KBM-7 (cell line): ENCODE results near the gene PTCRA.
"Not testable (repeated sequence)": the region's sequence is repeated elsewhere in the genome, so short reads cannot be mapped to it uniquely, and the experiment has no call there.

Experiments used
- DNase-seq: peaks from one replicate; pipeline ENCODE4 v3.0.0-alpha.2; 2015
- in situ Hi-C: fragments of 300-500 bp; cut with MboI; formaldehyde crosslinking; loops from 2 replicates; pipeline ENCODE4 v1.14.3; 2020; ENCODE audit warnings: low sequenced_read_pairs, low pct_unique_long_range_greater_than_20kb, mixed read lengths

Gene PTCRA

DNA sequence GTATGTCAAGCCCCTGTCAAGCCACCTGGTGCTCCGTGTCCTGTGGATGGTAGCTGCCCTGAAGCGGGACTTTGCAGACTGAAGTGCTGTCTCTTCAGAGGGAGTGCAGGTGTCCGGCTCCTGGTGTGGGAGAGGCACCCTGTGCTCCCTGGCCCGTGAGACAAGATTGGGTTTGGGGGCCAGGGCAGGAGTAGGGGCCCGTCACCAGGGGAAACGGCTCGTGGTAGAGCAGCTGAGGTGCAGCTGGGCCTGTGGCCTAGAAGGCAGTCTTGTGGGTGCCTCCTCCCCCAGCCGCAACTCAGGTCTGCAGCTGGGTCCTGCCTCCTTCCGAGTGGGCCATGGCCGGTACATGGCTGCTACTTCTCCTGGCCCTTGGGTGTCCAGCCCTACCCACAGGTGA, at the start of gene PTCRA:
Gene PTCRA (plus strand): TSS at position 322 of the 400 bp plus-strand sequence. CDS start 17 bp downstream, at position 339.
- no peak for DNase-seq
- in situ Hi-C loops: no loop called here

- no peak for DNase-seq
- in situ Hi-C loops: loop anchor here (25.0 kb wide), 1 partner anchor 208 kb away; no protein-coding TSS in a partner anchor
These were observed 45.5 kb upstream of the PTCRA start for GRCh38 chr6:42870145-42870936.

DNA sequence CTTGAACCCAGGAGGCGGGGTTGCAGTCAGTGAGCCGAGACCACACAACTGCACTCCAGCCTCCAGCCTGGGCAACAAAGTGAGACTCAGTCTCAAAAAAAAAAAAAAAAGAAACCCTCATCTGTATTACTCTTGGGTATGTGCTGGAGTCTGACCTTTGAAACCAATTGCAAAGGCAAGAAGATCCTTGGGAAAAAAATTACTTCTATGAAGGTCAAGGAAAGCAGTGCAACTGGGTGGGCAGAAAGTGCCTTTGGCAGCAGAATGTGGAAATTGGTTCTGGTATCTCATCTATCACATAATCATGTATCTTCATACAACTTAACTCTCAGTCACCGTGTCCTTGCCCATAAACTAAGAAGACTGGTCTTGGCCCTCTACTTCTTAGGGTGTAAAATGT, 44.1 kb upstream of the PTCRA start:
- in situ Hi-C loops: loop anchor here (25.0 kb wide), 1 partner anchor 209 kb away; no protein-coding TSS in a partner anchor
- DNase-seq: no peak

DNA sequence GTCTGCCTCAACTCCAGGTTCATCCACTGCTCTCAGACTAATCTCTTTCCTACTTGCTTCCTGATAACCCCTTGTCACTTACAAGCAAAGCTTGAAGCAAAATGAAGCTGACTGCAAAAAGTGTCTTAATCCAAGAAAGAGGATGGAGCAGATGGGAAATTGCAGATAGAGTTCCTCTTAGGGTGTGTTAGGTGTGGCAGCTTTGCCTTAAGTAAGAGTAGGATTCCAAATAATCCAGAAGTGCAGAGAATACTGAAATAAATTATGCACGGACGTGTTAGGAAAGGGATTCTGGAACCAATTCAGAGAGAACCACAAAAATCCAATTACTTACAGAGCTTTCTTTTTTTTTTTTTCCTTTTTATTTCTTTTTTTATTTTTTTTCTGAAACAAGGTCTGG, 42.5 kb upstream of the PTCRA start:
- DNase-seq: no peak
- in situ Hi-C loops: loop anchor here (25.0 kb wide), 1 partner anchor 211 kb away; no protein-coding TSS in a partner anchor

GRCh38 chr6:42877695-42878094, 38.2 kb upstream of the PTCRA start:
- DNase-seq: no peak
- in situ Hi-C loops: no loop called here

DNA sequence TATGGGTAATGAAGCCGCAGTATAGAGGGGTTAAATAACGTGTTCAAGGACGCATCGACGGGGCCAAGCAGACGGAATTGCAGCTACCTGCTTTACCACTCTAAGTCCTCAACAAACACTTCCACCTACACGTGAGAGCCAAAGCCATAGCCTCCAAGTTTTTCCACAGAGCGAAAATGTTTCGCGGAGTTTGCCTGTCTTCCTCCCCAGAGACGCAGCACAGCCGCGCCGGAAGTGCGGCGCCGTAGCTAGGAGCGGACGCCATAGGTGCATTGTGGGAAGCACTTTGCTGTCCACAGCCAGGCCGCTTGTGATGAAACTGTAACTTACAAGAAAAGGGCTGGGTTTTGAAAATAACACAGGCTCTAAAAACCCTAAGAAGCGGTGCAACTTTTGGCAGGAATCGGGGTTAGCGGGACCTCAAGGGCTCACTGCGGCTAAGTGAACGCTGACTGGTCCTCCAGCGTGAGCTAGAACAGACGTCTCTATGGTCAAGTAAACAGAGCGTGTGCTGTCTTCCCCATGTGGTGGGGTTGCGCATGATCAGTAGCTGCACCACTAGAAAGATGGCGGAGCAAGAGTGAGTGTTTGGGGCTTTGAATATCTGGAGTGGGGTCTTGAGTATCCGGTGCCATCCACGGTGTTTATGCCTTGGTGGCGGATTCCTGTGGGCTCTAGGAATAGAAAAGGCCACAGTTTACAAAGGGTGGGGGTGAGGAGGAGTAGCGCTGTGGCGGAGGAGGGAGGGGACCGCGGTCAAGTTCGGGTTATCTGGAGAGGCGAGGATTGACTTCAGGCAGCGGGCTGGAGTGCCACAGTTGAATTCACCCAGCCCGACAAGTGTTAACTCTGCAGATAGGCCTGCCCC, 36.2 kb upstream of the PTCRA start, which contains the start of gene RPL7L1:
Gene RPL7L1 (plus strand): TSS at position 245 of the 868 bp plus-strand sequence. CDS start 295 bp downstream, at position 540.
- in situ Hi-C loops: no loop called here
- DNase-seq: peak; percentile 94

DNA sequence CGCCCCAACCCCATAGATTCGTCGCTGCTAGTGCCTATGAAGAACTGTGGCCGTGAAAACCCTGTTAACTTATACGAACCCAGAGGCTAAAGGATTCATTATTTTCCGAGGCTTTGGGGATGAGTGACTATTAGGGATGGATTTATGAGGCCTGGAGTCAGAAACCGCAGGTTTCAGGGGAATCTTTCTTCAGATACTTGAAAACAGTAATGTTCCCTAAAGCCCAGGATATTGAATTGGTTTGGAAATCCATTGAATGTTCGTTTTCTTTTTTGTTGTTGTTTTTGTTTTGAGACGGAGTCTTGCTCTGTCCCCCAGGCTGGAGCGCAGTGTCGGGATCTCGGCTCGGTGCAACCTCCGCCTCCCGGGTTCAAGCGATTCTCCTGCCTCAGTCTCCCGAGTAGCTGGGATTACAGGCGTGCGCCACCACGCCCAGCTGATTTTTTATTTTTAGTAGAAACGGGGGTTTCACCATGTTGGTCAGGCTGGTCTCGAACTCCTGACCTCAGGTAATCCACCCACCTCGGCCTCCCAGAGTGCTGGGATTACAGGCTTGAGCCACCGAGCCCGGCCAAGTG, 35.5 kb upstream of the PTCRA start:
- in situ Hi-C loops: not testable (repeated sequence)

DNA sequence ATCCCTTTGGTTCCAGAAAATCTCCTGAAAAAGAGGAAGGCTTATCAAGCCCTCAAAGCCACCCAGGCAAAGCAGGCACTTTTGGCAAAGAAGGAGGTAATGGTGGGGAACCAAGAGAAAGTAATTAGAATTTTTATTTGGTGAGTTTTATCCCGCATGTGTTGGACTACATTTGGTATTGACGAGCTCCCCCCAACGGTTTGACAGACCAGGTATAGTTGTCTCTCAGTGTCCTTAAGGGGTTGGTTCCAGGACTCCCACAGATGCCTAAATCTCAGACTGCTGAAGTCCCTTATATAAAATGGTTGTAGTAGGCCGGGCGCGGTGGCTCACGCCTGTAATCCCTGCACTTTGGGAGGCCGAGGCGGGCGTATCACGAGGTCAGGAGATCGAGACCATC, 35.0 kb upstream of the PTCRA start:
- in situ Hi-C loops, DNase-seq: not testable (repeated sequence)

More for the DNA sequence above, 35.5 kb upstream of the PTCRA start:
- DNase-seq: not testable (repeated sequence)

GRCh38 chr6:42885702-42886101, 30.2 kb upstream of the PTCRA start:
- in situ Hi-C loops: no loop called here
- no peak for DNase-seq

DNA sequence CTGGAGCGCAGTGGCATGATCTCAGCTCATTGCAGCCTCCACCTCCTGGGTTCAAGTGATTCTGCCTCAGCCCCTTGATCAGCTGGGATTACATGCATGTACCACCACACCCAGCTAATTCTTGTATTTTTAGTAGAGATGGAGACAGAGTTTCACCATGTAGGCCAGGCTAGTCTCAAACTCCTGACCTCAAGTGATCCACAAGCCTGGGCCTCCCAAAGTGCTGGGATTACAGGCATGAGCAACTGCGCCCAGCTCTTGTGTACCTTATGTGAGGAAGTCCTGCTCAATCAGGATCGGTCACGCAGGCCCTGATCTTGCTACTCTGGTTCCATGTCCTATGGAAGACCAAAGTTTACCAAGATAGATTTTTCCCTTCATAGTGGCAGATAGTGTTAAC, 27.7 kb upstream of the PTCRA start:
- in situ Hi-C loops, DNase-seq: not testable (repeated sequence)

DNA sequence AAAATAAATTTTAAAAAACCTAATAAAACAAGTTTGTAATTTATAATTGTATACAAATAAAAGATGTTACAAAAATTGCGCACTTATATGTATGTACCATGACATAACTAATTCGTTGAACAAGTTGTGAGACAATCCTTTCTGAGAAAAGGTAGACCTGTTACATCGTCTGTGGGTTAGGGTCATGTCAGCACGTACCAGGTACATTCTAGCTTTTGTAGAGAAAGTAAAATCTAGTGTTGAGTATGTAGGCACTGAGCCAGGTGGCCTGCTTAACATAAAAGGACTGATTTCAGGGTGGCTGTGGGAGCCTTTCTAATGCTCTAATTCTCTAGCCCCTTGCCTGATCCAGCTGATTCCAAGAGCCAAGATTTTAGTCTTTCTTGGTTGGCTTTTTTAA, 26.0 kb upstream of the PTCRA start:
- in situ Hi-C loops: no loop called here
- no peak for DNase-seq

DNA sequence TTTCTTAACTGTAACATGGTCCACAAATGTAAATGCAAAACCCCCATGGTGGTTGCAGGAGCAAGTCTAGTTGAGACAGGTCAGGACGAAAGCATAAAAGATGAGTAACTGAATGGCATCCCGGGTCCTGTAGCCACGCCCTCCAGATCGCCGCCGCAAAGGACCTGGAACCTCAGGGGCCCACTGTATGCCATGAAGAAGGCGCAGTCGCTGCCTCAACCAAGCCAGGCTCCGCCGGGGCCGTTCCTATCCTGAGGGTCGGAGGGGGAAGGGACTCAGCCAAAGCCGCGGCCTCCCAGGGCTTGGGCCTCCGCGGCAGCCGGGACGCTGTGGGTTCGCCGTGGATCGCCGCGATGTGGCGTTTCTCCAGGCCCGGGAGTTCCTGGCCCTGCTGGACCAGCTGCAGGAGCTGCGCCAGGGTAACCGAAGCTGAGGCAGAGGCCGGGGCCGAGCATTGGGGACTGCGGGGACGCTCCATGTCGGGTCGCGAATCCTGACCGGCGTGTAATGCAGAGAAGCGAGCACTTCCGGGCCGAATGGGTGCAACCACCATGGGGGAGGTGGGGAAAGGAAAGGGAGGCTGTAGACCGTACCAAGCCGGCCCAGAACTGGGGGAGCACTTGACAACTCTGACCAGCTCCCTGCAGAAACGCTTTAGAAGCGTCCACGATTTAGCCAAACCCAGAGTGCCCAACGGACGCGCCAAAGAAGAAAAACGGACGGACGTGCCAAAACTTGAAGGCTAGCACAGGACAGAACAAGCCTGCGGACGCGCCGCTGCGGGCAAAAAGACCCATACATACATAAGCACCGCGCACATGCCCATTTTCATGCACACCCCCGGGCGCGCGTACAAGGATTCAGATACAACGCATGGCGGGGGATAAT, 25.3 kb upstream of the PTCRA start:
- peak; percentile 97 for DNase-seq
- in situ Hi-C loops: no loop called here

GRCh38 chr6:42891199-42891722, 24.6 kb upstream of the PTCRA start:
- in situ Hi-C loops: no loop called here

DNA sequence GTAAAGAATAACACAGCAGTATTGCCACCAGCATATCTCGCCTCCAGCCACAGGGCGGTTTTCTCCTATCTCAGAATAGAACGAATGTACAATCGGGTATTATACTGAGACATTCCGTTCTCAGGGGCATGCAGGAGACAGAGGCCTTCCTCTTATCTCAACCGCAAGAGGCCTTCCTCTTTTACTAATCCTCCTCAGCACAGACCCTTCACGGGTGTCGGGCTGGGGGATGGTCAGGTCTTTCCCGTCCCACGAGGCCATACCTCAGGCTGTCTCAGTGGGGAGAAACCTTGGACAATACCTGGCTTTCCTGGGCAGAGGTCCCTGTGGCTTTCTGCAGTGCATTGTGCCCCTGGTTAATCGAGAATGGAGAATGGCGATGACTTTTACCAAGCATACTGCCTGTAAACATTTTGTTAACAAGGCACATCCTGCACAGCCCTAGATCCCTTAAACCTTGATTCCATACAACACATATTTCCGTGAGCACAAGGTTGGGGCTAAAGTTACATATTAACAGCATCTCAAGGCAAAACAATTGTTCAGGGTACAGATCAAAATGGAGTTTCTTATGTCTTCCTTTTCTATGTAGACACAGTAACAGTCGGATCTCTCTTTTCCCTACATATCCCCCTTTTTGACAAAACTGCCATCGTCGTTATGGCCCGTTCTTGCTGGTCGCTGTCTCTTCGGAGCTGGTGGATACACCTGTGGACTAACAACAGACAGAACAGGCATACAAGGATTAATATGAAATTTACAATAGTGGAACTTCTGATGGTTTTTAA, 21.6 kb upstream of the PTCRA start:
- in situ Hi-C loops: not testable (repeated sequence)

More at GRCh38 chr6:42891199-42891722, 24.6 kb upstream of the PTCRA start:
- no peak for DNase-seq

DNA sequence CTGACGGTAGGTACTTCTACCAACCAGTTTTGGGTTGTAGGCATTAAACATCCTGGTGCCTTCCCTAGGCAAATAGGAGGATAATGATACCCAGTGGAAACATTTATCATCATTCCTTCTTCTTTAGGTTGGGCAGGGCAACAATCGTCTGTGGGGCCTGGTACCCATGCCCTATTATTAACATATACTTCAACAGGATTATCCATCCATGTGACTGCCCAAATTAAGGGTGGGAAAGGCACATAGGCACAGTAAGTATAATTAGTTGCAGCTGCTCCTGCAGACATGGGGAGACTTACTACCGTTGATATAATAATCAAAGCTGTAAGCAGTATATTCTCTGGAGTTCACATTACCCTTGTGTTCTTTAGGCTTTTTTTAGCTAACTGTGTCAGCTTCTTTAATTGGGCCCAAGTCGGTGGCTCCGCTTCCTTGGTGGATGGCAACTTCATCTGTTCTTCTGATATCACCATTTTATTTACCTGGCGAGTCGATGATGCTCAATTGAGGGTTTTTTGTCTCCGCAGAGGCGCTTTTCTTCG, 19.6 kb upstream of the PTCRA start:
- in situ Hi-C loops: no loop called here
- DNase-seq: no peak

More for the DNA sequence above, 21.6 kb upstream of the PTCRA start:
- DNase-seq: peak; percentile 90

GRCh38 chr6:42898891-42899361, 16.9 kb upstream of the PTCRA start:
- in situ Hi-C loops: no loop called here
- DNase-seq: peak; percentile 77

DNA sequence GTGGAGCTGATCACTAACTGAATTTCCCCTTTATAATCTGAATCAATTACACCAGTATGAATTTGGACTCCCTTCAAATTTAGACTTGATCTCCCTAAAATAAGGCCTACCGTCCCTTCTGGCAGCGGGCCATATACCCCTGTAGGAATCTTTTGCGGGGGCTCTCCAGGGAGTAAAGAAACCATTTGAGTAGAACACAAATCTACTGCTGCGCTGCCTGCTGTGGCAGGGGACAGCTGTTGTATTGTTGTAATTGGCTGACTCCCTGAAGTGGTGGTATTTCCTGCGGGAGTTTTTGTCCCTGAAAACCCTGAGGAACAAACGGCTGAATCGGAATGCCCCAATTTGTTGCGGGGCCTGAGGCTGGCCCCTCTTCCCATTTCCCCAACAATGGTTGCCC, 16.0 kb upstream of the PTCRA start:
- DNase-seq: no peak
- in situ Hi-C loops: no loop called here
